GM12878 (cell line): ENCODE measurements around the gene CCL20. TPM values are rescaled to one million over a fixed set of nuclear protein-coding genes. Genes with fewer than 3 reads are reported as not detected.

Source experiments
- ATAC-seq: fragments of 200-7000 bp; cut with Tn5 transposase; 3 replicates; pipeline ENCODE4 v1.9.1; 2020; ENCODE audit warnings: mild to moderate bottlenecking, moderate library complexity
- BruUV-seq: library from RNA; stranded (reverse); fragments of 400-500 nt; replicated peaks from 2 replicates; lab custom pipeline; 2021; lab: Mats Ljungman, UMichigan
- CTCF ChIA-PET: fragments of 300-600 bp; sonication (Branson Sonifier 250); formaldehyde crosslinking; extraction: SDS; loops from one replicate; lab custom pipeline; 2021; ENCODE audit warnings: inconsistent platforms; lab: Yijun Ruan, JAX
- POLR2A ChIA-PET: fragments of 350-600 bp; formaldehyde crosslinking; extraction: SDS; loops from one replicate; lab custom pipeline; 2021; ENCODE audit warnings: inconsistent platforms; lab: Charles Lee
- RAD21 ChIA-PET: fragments of 300-600 bp; sonication (Branson Sonifier 250); formaldehyde crosslinking; loops from one replicate; lab custom pipeline; 2023; ENCODE audit warnings: antibody characterized with exemption; ENCODE audit not compliant: unreplicated experiment; lab: Charles Lee
- SMC1A ChIA-PET: fragments of 300-600 bp; sonication (Branson Sonifier 250); formaldehyde crosslinking; loops from one replicate; lab custom pipeline; 2023; ENCODE audit not compliant: unreplicated experiment, uncharacterized antibody; lab: Charles Lee
- DNase-seq: peaks from one replicate; pipeline ENCODE4 v3.0.0-alpha.2; 2011; ENCODE audit warnings: low read depth, low spot score
- FAIRE-seq: peaks from 3 replicates; lab custom pipeline; 2011; peaks lifted over from hg19 to GRCh38; lab: Jason Lieb, UNC
- H2AFZ ChIP-seq: 2 replicates; pipeline ENCODE4 v1.6.0; 2011; ENCODE audit warnings: low read depth, low read length, control low read depth; ENCODE audit not compliant: control insufficient read depth
- H3K27ac ChIP-seq: 2 replicates; pipeline ENCODE4 v1.5.1; 2011; ENCODE audit warnings: control low read depth; ENCODE audit not compliant: control insufficient read depth, insufficient read depth
- H3K27me3 ChIP-seq, 2 experiments: replicated peaks in 1 of 2; 2 replicates each; pipeline versions ENCODE4 v1.6.0 to v1.6.1; 2011; ENCODE audit warnings: low read length in 1 of 2; ENCODE audit not compliant: control insufficient read depth in 2 of 2, insufficient read depth in 2 of 2
- H3K36me3 ChIP-seq, 2 experiments: 2 replicates each; pipeline ENCODE4 v1.5.1; 2011; ENCODE audit warnings: low read length in 1 of 2; ENCODE audit not compliant: control insufficient read depth in 2 of 2, insufficient read depth in 2 of 2
- H3K4me1 ChIP-seq: 2 replicates; pipeline ENCODE4 v1.6.1; 2011; ENCODE audit warnings: mild to moderate bottlenecking, low read length, moderate library complexity, mixed read lengths; ENCODE audit not compliant: control insufficient read depth, insufficient read depth
- H3K4me2 ChIP-seq: 2 replicates; pipeline ENCODE4 v1.6.0; 2011; ENCODE audit warnings: control low read depth; ENCODE audit not compliant: control insufficient read depth, insufficient read depth
- H3K4me3 ChIP-seq: fragments of 200-600 bp; sonication (generic); 2 replicates; pipeline ENCODE4 v1.5.1; 2016
- H3K79me2 ChIP-seq: 2 replicates; pipeline ENCODE4 v1.6.0; 2011; ENCODE audit warnings: low read length; ENCODE audit not compliant: control insufficient read depth, insufficient read depth
- H3K9ac ChIP-seq: 2 replicates; pipeline ENCODE4 v1.8.0; 2011; ENCODE audit warnings: low read length, control low read depth, mixed read lengths; ENCODE audit not compliant: control insufficient read depth, insufficient read depth
- H3K9me3 ChIP-seq: replicated peaks from 3 replicates; pipeline ENCODE4 v1.5.1; 2011; ENCODE audit warnings: mild to moderate bottlenecking, low read length; ENCODE audit not compliant: control insufficient read depth, insufficient read depth
- H4K20me1 ChIP-seq: 2 replicates; pipeline ENCODE4 v1.6.0; 2011; ENCODE audit not compliant: control insufficient read depth, insufficient read depth
- BCL11A ChIP-seq: IDR thresholded peaks from 2 replicates; pipeline ENCODE4 v1.6.1; 2011; ENCODE audit warnings: low read depth, low read length
- BMI1 ChIP-seq: fragments of 450-650 bp; IDR thresholded peaks from 2 replicates; pipeline ENCODE4 v1.6.1; 2016; ENCODE audit warnings: mild to moderate bottlenecking, moderate library complexity, borderline replicate concordance
- CBFB ChIP-seq: IDR thresholded peaks from 2 replicates; pipeline ENCODE4 v1.6.1; 2016; ENCODE audit warnings: antibody characterized with exemption, low read depth
- CHD2 ChIP-seq: IDR thresholded peaks from 2 replicates; pipeline ENCODE4 v1.6.1; 2011; ENCODE audit warnings: low read depth, low read length, improper control_type of control experiment, borderline replicate concordance
- CREM ChIP-seq: IDR thresholded peaks from 2 replicates; pipeline ENCODE4 v1.6.1; 2014; ENCODE audit warnings: antibody characterized with exemption, low read depth
- DPF2 ChIP-seq: fragments of 450-650 bp; IDR thresholded peaks from 2 replicates; pipeline ENCODE4 v1.6.1; 2017; ENCODE audit warnings: mild to moderate bottlenecking
- EZH2 ChIP-seq: IDR thresholded peaks from 2 replicates; pipeline ENCODE4 v1.6.1; 2012; ENCODE audit warnings: low read depth, mild to moderate bottlenecking, control low read depth, inconsistent platforms, low read length, borderline replicate concordance; ENCODE audit not compliant: control insufficient read depth
- IRF5 ChIP-seq: fragments of 450-650 bp; IDR thresholded peaks from 2 replicates; pipeline ENCODE4 v1.6.1; 2017; ENCODE audit warnings: borderline replicate concordance
- KAT2A ChIP-seq: conservative IDR thresholded peaks from 2 replicates; pipeline ENCODE4 v1.6.1; 2011; ENCODE audit warnings: low read depth, low read length; ENCODE audit not compliant: control insufficient read depth
- MEF2A ChIP-seq: IDR thresholded peaks from 2 replicates; pipeline ENCODE4 v1.6.1; 2011; ENCODE audit warnings: low read depth, mild to moderate bottlenecking, low read length, moderate library complexity; ENCODE audit not compliant: insufficient read depth
- NBN ChIP-seq: fragments of 450-650 bp; IDR thresholded peaks from 2 replicates; pipeline ENCODE4 v1.6.1; 2016
- NFXL1 ChIP-seq: fragments of 450-650 bp; IDR thresholded peaks from 2 replicates; pipeline ENCODE4 v1.6.1; 2017; ENCODE audit warnings: antibody characterized with exemption, mild to moderate bottlenecking, borderline replicate concordance
- RBBP5 ChIP-seq: fragments of 200-600 bp; sonication (generic); conservative IDR thresholded peaks from 2 replicates; pipeline ENCODE4 v1.6.1; 2016
- WGBS: methylation state at CpG from one replicate; pipeline ENCODE4 v1.1.6; 2016; ENCODE audit warnings: low lambda C conversion rate; ENCODE audit not compliant: insufficient replicate concordance, insufficient coverage; ENCODE audit errors: missing lambda C conversion rate; 5-methylcytosine and 5-hydroxymethylcytosine counted together
- in situ Hi-C: fragments of 300-500 bp; cut with MboI; formaldehyde crosslinking; loops from 9 replicates; pipeline ENCODE4 v1.14.3; 2018; ENCODE audit warnings: mixed read lengths
- intact Hi-C: fragments of 100-400 bp; cut with micrococcal nuclease; formaldehyde crosslinking; loops from one replicate; pipeline ENCODE4 v1.14.2; 2022; ENCODE audit not compliant: unreplicated experiment
- polyA plus RNA-seq, 11 experiments: library from polyadenylated mRNA; depleted of rRNA in 4 of 11; unstranded in 6 of 11; stranded (reverse) in 5 of 11; fragments of >200 nt; fragmentation: Nextera tagmentation in 4 of 11; fragmentation: Illumina TruSeq in 1 of 11; extraction: Ambion mirVana in 4 of 11; extraction: Trizol in 1 of 11; gene quantifications; 1 replicate in 1 of 11; 2 replicates in 10 of 11; pipeline versions ENCODE4 v1.2.1 to v1.2.3, GENCODE V29; 2011 to 2016; ENCODE audit warnings: inconsistent platforms in 2 of 11, missing spikeins in 2 of 11, low read depth in 1 of 11
- total RNA-seq, 4 experiments: library from RNA; depleted of rRNA in 3 of 4; stranded (reverse); fragments of >200 nt in 3 of 4; fragmentation: Illumina TruSeq in 1 of 4; extraction: Trizol in 1 of 4; gene quantifications; 2 replicates each; pipeline versions ENCODE4 v1.2.1 to v1.2.3, GENCODE V29; 2013 to 2021
- TF ChIP-seq, protein P1 (sequence below): IDR thresholded peaks from 2 replicates; pipeline ENCODE4 v1.6.1; 2012; ENCODE audit warnings: low read depth, low read length, improper control_type of control experiment
- TF ChIP-seq, protein P2 (sequence below), 3 experiments: IDR thresholded peaks in 2 of 3; conservative IDR thresholded peaks in 1 of 3; 2 replicates each; pipeline ENCODE4 v1.5.1; 2011; ENCODE audit warnings: low read depth in 3 of 3, low read length in 3 of 3, mild to moderate bottlenecking in 3 of 3, control low read depth in 2 of 3, moderate library complexity in 2 of 3, inconsistent platforms in 1 of 3, mixed read lengths in 1 of 3; ENCODE audit not compliant: control insufficient read depth in 2 of 3, insufficient read depth in 1 of 3; ENCODE audit errors: extremely low read depth in 1 of 3

The CCL20 gene
- total and polyA plus RNA-seq, 10 of the 15 experiments (the other 5 are each of a cell fraction or from before 2014, with no cell fraction given) = 5.5 to 35.7 (median 15.6) TPM

GRCh38 chr2:227817336-227817735, 3.7 kb downstream of the CCL20 start:
- no TSS peak for BruUV-seq
- SMC1A ChIA-PET = interaction anchor here (0.6 to 3.3 kb wide), 10 partner anchors 10 to 73 kb away, joined by 3 to 24 read pairs (median 4); no protein-coding TSS in a partner anchor
- DNase-seq = no peak
- TF ChIP-seq NBN (no peak), CBFB (no peak), DPF2 (no peak), CREM (no peak), BCL11A (no peak), KAT2A (no peak), BMI1 (no peak), MEF2A (no peak), EZH2 (no peak), CHD2 (no peak), RBBP5 (no peak), NFXL1 (no peak), IRF5 (no peak)
- TF ChIP-seq, protein P1, sequence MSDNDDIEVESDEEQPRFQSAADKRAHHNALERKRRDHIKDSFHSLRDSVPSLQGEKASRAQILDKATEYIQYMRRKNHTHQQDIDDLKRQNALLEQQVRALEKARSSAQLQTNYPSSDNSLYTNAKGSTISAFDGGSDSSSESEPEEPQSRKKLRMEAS = no peak
- TF ChIP-seq, protein P2, sequence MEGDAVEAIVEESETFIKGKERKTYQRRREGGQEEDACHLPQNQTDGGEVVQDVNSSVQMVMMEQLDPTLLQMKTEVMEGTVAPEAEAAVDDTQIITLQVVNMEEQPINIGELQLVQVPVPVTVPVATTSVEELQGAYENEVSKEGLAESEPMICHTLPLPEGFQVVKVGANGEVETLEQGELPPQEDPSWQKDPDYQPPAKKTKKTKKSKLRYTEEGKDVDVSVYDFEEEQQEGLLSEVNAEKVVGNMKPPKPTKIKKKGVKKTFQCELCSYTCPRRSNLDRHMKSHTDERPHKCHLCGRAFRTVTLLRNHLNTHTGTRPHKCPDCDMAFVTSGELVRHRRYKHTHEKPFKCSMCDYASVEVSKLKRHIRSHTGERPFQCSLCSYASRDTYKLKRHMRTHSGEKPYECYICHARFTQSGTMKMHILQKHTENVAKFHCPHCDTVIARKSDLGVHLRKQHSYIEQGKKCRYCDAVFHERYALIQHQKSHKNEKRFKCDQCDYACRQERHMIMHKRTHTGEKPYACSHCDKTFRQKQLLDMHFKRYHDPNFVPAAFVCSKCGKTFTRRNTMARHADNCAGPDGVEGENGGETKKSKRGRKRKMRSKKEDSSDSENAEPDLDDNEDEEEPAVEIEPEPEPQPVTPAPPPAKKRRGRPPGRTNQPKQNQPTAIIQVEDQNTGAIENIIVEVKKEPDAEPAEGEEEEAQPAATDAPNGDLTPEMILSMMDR (IDR thresholded peaks at IDR 0.05 in 2 of 3, conservative IDR thresholded peaks at IDR 0.05 in 1 of 3; ENCODE audit: control insufficient read depth in 2 of 3, extremely low read depth in 1 of 3, insufficient read depth in 1 of 3, low read depth in 3 of 3, low read length in 3 of 3) = no peak
- TF ChIP-seq, all 136 proteins: peak for 0
- no peaks in the 10 kb centered on the region for H3K79me2 ChIP-seq
- no peaks in the 10 kb centered on the region for H4K20me1 ChIP-seq
- H3K4me2 ChIP-seq = no peak overlapping the region
- in situ Hi-C loops = no loop called here
- no peak overlapping the region for H2AFZ ChIP-seq
- ChIA-PET RAD21 (interaction anchor here (0.7 to 1.5 kb wide), 5 partner anchors 10 to 51 kb away, joined by 3 to 4 read pairs (median 4); no protein-coding TSS in a partner anchor), CTCF (interaction anchor here (0.6 to 2.6 kb wide), 8 partner anchors 12 to 51 kb away, joined by 3 to 8 read pairs (median 3); no protein-coding TSS in a partner anchor), POLR2A (interaction anchor here (0.5 to 0.7 kb wide), 4 partner anchors 11 to 255 kb away, joined by 3 to 6 read pairs (median 4); no protein-coding TSS in a partner anchor)
- no peak for FAIRE-seq
- H3K9ac ChIP-seq = no peak overlapping the region
- H3K4me3 ChIP-seq = no peak overlapping the region
- H3K4me1 ChIP-seq = no peaks in the 10 kb centered on the region
- H3K36me3 ChIP-seq = no peaks in the 10 kb centered on the region
- H3K27me3 ChIP-seq = no peaks in the 10 kb centered on the region
- no peak for ATAC-seq
- intact Hi-C loops = no loop called here
- no peak overlapping the region for H3K27ac ChIP-seq
- 38% methylated on average over 1 of the region's 1 CpG for WGBS
- no peaks in the 10 kb centered on the region for H3K9me3 ChIP-seq
